GM12801 (cell line): ENCODE results near the gene MRPL36.

Experiments used
- TF ChIP-seq, protein P1 (sequence below): IDR thresholded peaks from one replicate; pipeline ENCODE4 v1.5.1; 2011; ENCODE audit warnings: control low read depth; ENCODE audit not compliant: insufficient read length; ENCODE audit errors: extremely low read depth

MRPL36 gene

GRCh38 chr5:1784197-1785050, 15.2 kb downstream of the MRPL36 start:
- TF ChIP-seq, protein P1, sequence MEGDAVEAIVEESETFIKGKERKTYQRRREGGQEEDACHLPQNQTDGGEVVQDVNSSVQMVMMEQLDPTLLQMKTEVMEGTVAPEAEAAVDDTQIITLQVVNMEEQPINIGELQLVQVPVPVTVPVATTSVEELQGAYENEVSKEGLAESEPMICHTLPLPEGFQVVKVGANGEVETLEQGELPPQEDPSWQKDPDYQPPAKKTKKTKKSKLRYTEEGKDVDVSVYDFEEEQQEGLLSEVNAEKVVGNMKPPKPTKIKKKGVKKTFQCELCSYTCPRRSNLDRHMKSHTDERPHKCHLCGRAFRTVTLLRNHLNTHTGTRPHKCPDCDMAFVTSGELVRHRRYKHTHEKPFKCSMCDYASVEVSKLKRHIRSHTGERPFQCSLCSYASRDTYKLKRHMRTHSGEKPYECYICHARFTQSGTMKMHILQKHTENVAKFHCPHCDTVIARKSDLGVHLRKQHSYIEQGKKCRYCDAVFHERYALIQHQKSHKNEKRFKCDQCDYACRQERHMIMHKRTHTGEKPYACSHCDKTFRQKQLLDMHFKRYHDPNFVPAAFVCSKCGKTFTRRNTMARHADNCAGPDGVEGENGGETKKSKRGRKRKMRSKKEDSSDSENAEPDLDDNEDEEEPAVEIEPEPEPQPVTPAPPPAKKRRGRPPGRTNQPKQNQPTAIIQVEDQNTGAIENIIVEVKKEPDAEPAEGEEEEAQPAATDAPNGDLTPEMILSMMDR: no peak

DNA sequence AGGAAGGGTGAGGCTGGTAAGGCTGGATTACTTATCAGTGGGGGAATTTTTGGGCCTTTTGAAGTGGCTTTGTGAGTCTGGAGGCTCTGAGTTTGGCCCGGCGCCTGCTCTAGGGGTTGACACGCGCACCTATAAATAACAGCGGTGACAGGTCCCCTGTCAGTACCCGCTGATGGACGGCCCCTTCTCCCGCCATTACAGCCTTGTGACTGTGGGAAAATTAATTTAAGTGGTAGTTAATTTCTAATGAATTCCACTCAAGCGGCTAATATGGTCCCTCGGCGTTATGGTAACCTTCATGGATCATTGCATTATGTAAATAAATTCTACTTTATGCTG, 16.5 kb downstream of the MRPL36 start:
- TF ChIP-seq, protein P1: no peak

DNA sequence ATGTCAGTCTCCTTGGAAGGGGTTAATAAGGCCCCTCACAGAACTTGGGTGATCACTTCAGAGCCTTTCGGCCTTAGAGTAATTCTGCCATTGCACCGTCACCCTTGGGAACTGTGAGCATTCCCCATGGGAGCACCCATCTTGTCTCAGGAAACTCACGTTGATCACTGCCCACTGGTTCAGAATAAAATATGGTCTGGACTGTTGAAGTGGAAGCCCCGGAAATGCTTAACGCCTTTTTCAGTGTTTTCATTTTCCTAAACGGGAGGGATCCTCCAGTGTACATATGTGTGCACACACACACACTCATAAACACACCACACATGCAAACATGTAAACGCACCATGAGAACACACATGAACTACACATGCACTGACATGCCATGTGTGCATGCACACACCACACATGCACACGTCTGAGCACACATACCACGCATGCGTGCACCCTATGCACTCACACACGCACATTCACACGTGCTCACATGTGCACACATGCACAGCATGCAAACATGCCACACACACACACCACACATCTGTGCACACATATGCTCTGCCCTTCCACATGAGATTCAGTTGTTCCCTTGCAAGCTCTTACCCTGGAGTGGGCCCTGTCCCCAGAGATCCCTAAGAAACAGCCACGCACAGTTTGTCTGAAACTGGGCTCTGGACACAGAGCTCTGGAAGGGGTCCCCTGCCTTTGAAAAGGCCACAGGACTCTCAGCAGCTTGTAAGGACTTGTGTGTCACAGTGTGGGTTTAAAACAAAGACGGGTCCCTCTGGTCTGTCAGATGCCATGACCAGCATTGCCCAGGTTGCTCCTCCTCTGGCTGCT, 17.0 kb downstream of the MRPL36 start:
- TF ChIP-seq, protein P1: no peak

- TF ChIP-seq, protein P1: no peak
Observed at GRCh38 chr5:1781726-1782384, 17.8 kb downstream of the MRPL36 start.

GRCh38 chr5:1781107-1781506, 18.5 kb downstream of the MRPL36 start:
- TF ChIP-seq, protein P1: no peak

DNA sequence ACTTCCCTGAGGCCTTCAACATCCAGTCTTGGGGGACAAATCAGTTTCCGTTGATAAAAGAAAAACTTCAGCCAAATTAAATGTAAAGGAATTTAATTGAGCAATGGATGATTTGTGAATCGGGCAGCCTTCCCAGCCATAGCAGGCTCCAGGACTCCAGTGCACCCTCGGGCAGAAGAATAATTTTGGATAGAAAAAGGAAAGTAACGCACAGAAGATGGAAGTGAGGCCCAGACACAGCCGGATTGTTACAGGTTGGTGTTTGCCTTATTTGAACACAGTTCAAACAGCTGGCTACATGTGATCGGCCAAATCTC, 19.1 kb downstream of the MRPL36 start:
- TF ChIP-seq, protein P1: no peak

- TF ChIP-seq, protein P1: no peak
Observed at GRCh38 chr5:1779782-1780613, 19.6 kb downstream of the MRPL36 start.
